ENCODE measurements around the gene ATF6. TPM values are rescaled to one million over a fixed set of nuclear protein-coding genes. Genes with fewer than 3 reads are reported as not detected.

The ATF6 gene
- total RNA-seq, 1 experiment from 2014 or later = 16.4 TPM

GRCh38 chr1:162009501-162010174, 243.5 kb downstream of the ATF6 start:
- DNase-seq (ENCODE audit: low read depth, low spot score) = no peak
- H3K36me3 ChIP-seq (ENCODE audit: control insufficient read depth, insufficient read depth, low read length) = no peaks in the 10 kb centered on the region
- no peak for ATAC-seq
- no peaks in the 10 kb centered on the region for H3K4me1 ChIP-seq (ENCODE audit: control insufficient read depth, insufficient read depth, low read length)
- no peaks in the 10 kb centered on the region for H3K9me3 ChIP-seq (ENCODE audit: control insufficient read depth, insufficient read depth, low read depth, low read length)
- in situ Hi-C loops (cut with HindIII; ENCODE audit: low pct_unique_long_range_greater_than_20kb, low sequenced_read_pairs) = no loop called here
- H3K27ac ChIP-seq (ENCODE audit: low read length) = no peak overlapping the region
- no peak for TF ChIP-seq SIN3A (IDR thresholded peaks at IDR 0.05; ENCODE audit: borderline replicate concordance, insufficient read depth, low read depth, low read length)
- no peak for TF ChIP-seq CTCF (IDR thresholded peaks at IDR 0.05)
- TF ChIP-seq POLR2AphosphoS5 (IDR thresholded peaks at IDR 0.05; ENCODE audit: low read depth, low read length) = no peak
- POLR2A ChIA-PET = no interaction called here
- intact Hi-C loops (cut with micrococcal nuclease; ENCODE audit: unreplicated experiment) = no loop called here
- H3K4me3 ChIP-seq (ENCODE audit: low read depth in 2 of 2, low read length in 2 of 2) = no peak overlapping the region
- CTCF ChIA-PET = no interaction called here
- BruUV-seq (replicated peaks) = no TSS peak
- H3K27me3 ChIP-seq (ENCODE audit: control insufficient read depth, insufficient read depth, low read length) = no peaks in the 10 kb centered on the region; the same call in 1 of the 2 replicates

GRCh38 chr1:162010175-162010506, 244.0 kb downstream of the ATF6 start:
- Histone ChIP-seq H3K27me3 (ENCODE audit: control insufficient read depth, insufficient read depth, low read length) (no peaks in the 10 kb centered on the region; the same call in 1 of the 2 replicates), H3K9me3 (ENCODE audit: control insufficient read depth, insufficient read depth, low read depth, low read length) (no peaks in the 10 kb centered on the region), H3K27ac (ENCODE audit: low read length) (no peak overlapping the region), H3K4me1 (ENCODE audit: control insufficient read depth, insufficient read depth, low read length) (no peaks in the 10 kb centered on the region), H3K36me3 (ENCODE audit: control insufficient read depth, insufficient read depth, low read length) (no peaks in the 10 kb centered on the region), H3K4me3 (ENCODE audit: low read depth in 2 of 2, low read length in 2 of 2) (no peak overlapping the region)
- DNase-seq (ENCODE audit: low read depth, low spot score) (no peak), ATAC-seq (no peak)
- TF ChIP-seq POLR2AphosphoS5 (IDR thresholded peaks at IDR 0.05; ENCODE audit: low read depth, low read length) (no peak), REST (IDR thresholded peaks at IDR 0.05; ENCODE audit: insufficient read depth in 1 of 2, low read depth in 2 of 2, low read length in 1 of 2) (no peak), SIN3A (IDR thresholded peaks at IDR 0.05; ENCODE audit: borderline replicate concordance, insufficient read depth, low read depth, low read length) (no peak)
- in situ Hi-C loops (cut with HindIII; ENCODE audit: low pct_unique_long_range_greater_than_20kb, low sequenced_read_pairs) (no loop called here), intact Hi-C loops (cut with micrococcal nuclease; ENCODE audit: unreplicated experiment) (no loop called here)
- ChIA-PET CTCF (no interaction called here), POLR2A (no interaction called here)
- no TSS peak for BruUV-seq (replicated peaks)

GRCh38 chr1:162011337-162012012, 245.4 kb downstream of the ATF6 start:
- ChIA-PET CTCF (no interaction called here), POLR2A (no interaction called here)
- Histone ChIP-seq H3K9me3 (ENCODE audit: control insufficient read depth, insufficient read depth, low read depth, low read length) (no peaks in the 10 kb centered on the region), H3K36me3 (ENCODE audit: control insufficient read depth, insufficient read depth, low read length) (no peaks in the 10 kb centered on the region), H3K4me1 (ENCODE audit: control insufficient read depth, insufficient read depth, low read length) (no peaks in the 10 kb centered on the region), H3K4me3 (ENCODE audit: low read depth in 2 of 2, low read length in 2 of 2) (no peak overlapping the region), H3K27ac (ENCODE audit: low read length) (no peak overlapping the region), H3K27me3 (ENCODE audit: control insufficient read depth, insufficient read depth, low read length) (no peaks in the 10 kb centered on the region; the same call in 1 of the 2 replicates)
- DNase-seq (ENCODE audit: low read depth, low spot score) = no peak
- in situ Hi-C loops (cut with HindIII; ENCODE audit: low pct_unique_long_range_greater_than_20kb, low sequenced_read_pairs) = no loop called here
- TF ChIP-seq REST (IDR thresholded peaks at IDR 0.05; ENCODE audit: insufficient read depth in 1 of 2, low read depth in 2 of 2, low read length in 1 of 2) (no peak), SIN3A (IDR thresholded peaks at IDR 0.05; ENCODE audit: borderline replicate concordance, insufficient read depth, low read depth, low read length) (no peak), POLR2AphosphoS5 (IDR thresholded peaks at IDR 0.05; ENCODE audit: low read depth, low read length) (no peak), TCF7L2 (IDR thresholded peaks at IDR 0.05; ENCODE audit: low read depth, low read length) (no peak), CTCF (IDR thresholded peaks at IDR 0.05) (no peak)
- intact Hi-C loops (cut with micrococcal nuclease; ENCODE audit: unreplicated experiment) = no loop called here
- no peak for ATAC-seq
- no TSS peak for BruUV-seq (replicated peaks)

All from Panc1 (cell line).